Neural progenitor cell (in vitro differentiated cells): Measurements from ENCODE around the gene CACNA1E. TPM values are rescaled to one million over a fixed set of nuclear protein-coding genes. Genes with fewer than 3 reads are reported as not detected.

Source experiments
- DNase-seq: peaks from one replicate; pipeline ENCODE4 v3.0.0-alpha.2; 2016; ENCODE audit warnings: low spot score
- H2AFZ ChIP-seq: fragments of 200-600 bp; sonication (generic); replicated peaks from 2 replicates; pipeline ENCODE4 v1.6.1; 2016; ENCODE audit warnings: antibody characterized with exemption
- H3F3A ChIP-seq: fragments of 200-600 bp; sonication (generic); 2 replicates; pipeline ENCODE4 v1.6.1; 2016; ENCODE audit warnings: antibody characterized with exemption, low read depth
- H3K27ac ChIP-seq: fragments of 200-600 bp; sonication (generic); 2 replicates; pipeline ENCODE4 v1.5.1; 2016; ENCODE audit warnings: mild to moderate bottlenecking
- H3K27me3 ChIP-seq: fragments of 200-600 bp; sonication (generic); 2 replicates; pipeline ENCODE4 v1.6.1; 2016; ENCODE audit warnings: mild to moderate bottlenecking, moderate library complexity
- H3K36me3 ChIP-seq: fragments of 200-600 bp; sonication (generic); 2 replicates; pipeline ENCODE4 v1.5.1; 2016
- H3K4me1 ChIP-seq: fragments of 200-600 bp; sonication (generic); 2 replicates; pipeline ENCODE4 v1.6.1; 2016; ENCODE audit warnings: mixed run types
- H3K4me2 ChIP-seq: fragments of 200-600 bp; sonication (generic); 2 replicates; pipeline ENCODE4 v1.6.1; 2016
- H3K4me3 ChIP-seq: fragments of 200-600 bp; sonication (generic); 2 replicates; pipeline ENCODE4 v1.5.1; 2016
- H3K79me2 ChIP-seq: fragments of 200-600 bp; sonication (generic); 2 replicates; pipeline ENCODE4 v1.6.1; 2016; ENCODE audit warnings: low read depth
- H3K9ac ChIP-seq: fragments of 200-600 bp; sonication (generic); 2 replicates; pipeline ENCODE4 v1.6.1; 2016
- H3K9me3 ChIP-seq: fragments of 200-600 bp; sonication (generic); 2 replicates; pipeline ENCODE4 v1.5.1; 2016; ENCODE audit warnings: low read depth
- H4K20me1 ChIP-seq: fragments of 200-600 bp; sonication (generic); 2 replicates; pipeline ENCODE4 v1.6.1; 2016; ENCODE audit warnings: low read depth
- H3K27ac Mint-ChIP-seq: 3 replicates; pipeline ENCODE4 v1.8.0; 2021; ENCODE audit warnings: mixed read lengths
- H3K27me3 Mint-ChIP-seq: 2 replicates; pipeline ENCODE4 v1.8.0; 2022; ENCODE audit warnings: low read depth, mild to moderate bottlenecking, inconsistent platforms, moderate library complexity, mixed read lengths; ENCODE audit not compliant: insufficient read depth
- H3K36me3 Mint-ChIP-seq: 3 replicates; pipeline ENCODE4 v1.8.0; 2021; ENCODE audit warnings: mixed read lengths
- H3K4me1 Mint-ChIP-seq: 3 replicates; pipeline ENCODE4 v1.8.0; 2021; ENCODE audit warnings: mixed read lengths
- H3K4me3 Mint-ChIP-seq: 3 replicates; pipeline ENCODE4 v1.8.0; 2021; ENCODE audit warnings: mild to moderate bottlenecking, moderate library complexity, mixed read lengths
- H3K9me3 Mint-ChIP-seq: 3 replicates; pipeline ENCODE4 v1.8.0; 2020; ENCODE audit warnings: mixed read lengths
- CTCF ChIP-seq: fragments of 200-600 bp; sonication (generic); IDR thresholded peaks from 2 replicates; pipeline ENCODE4 v1.5.1; 2017; ENCODE audit warnings: antibody characterized with exemption, mild to moderate bottlenecking
- EZH2 ChIP-seq: fragments of 200-600 bp; sonication (generic); IDR thresholded peaks from 2 replicates; pipeline ENCODE4 v1.6.1; 2017; ENCODE audit warnings: antibody characterized with exemption, mild to moderate bottlenecking, moderate library complexity
- EZH2phosphoT487 ChIP-seq: fragments of 200-600 bp; sonication (generic); IDR thresholded peaks from 2 replicates; pipeline ENCODE4 v1.6.1; 2017; ENCODE audit warnings: antibody characterized with exemption
- total RNA-seq: library from RNA; depleted of rRNA; stranded (reverse); fragments of >200 nt; gene quantifications from 2 replicates; pipeline ENCODE4 v1.2.3, GENCODE V29; 2015; ENCODE audit warnings: low replicate concordance

CACNA1E gene
- total RNA-seq, 1 donor from 2014 or later = 2.1 TPM

GRCh38 chr1:181603735-181604410 lies 120.6 kb downstream of the CACNA1E start:
- H3K79me2 ChIP-seq = no peaks in the 10 kb centered on the region
- H3K9ac ChIP-seq = no peak overlapping the region
- no peak for TF ChIP-seq CTCF
- no peak for TF ChIP-seq EZH2
- TF ChIP-seq EZH2phosphoT487 = no peak
- no peak overlapping the region for H3K4me3 ChIP-seq
- H4K20me1 ChIP-seq = no peaks in the 10 kb centered on the region
- peaks cover 12% of the 10 kb centered on the region for H3K4me1 ChIP-seq
- H2AFZ ChIP-seq = no peak overlapping the region
- H3F3A ChIP-seq = no peaks in the 10 kb centered on the region
- H3K27me3 ChIP-seq = no peaks in the 10 kb centered on the region
- H3K27ac ChIP-seq = no peak overlapping the region
- no peaks in the 10 kb centered on the region for H3K9me3 ChIP-seq
- Mint-ChIP-seq H3K4me3 (no peak overlapping the region), H3K27ac (no peak overlapping the region), H3K27me3 (peaks cover 4% of the 10 kb centered on the region), H3K36me3 (no peaks in the 10 kb centered on the region), H3K4me1 (peaks cover 7% of the 10 kb centered on the region), H3K9me3 (no peaks in the 10 kb centered on the region)
- H3K36me3 ChIP-seq = no peaks in the 10 kb centered on the region
- H3K4me2 ChIP-seq = no peak overlapping the region
- no peak for DNase-seq

GRCh38 chr1:181604482-181605249 lies 121.3 kb downstream of the CACNA1E start:
- Mint-ChIP-seq H3K9me3 (no peaks in the 10 kb centered on the region), H3K4me1 (peaks cover 13% of the 10 kb centered on the region), H3K27ac (no peak overlapping the region), H3K36me3 (no peaks in the 10 kb centered on the region), H3K4me3 (no peak overlapping the region), H3K27me3 (peaks cover 4% of the 10 kb centered on the region)
- no peaks in the 10 kb centered on the region for H4K20me1 ChIP-seq
- H3K27me3 ChIP-seq = no peaks in the 10 kb centered on the region
- H3K27ac ChIP-seq = no peak overlapping the region
- no peak for DNase-seq
- H3K4me3 ChIP-seq = no peak overlapping the region
- H3K79me2 ChIP-seq = no peaks in the 10 kb centered on the region
- TF ChIP-seq EZH2 (no peak), CTCF (no peak), EZH2phosphoT487 (no peak)
- no peaks in the 10 kb centered on the region for H3K9me3 ChIP-seq
- H3K9ac ChIP-seq = no peak overlapping the region
- peaks cover 20% of the 10 kb centered on the region for H3K4me1 ChIP-seq
- H3F3A ChIP-seq = no peaks in the 10 kb centered on the region
- H3K36me3 ChIP-seq = no peaks in the 10 kb centered on the region
- H3K4me2 ChIP-seq = no peak overlapping the region
- peak overlapping the region; percentile 34 for H2AFZ ChIP-seq

- H3K4me3 ChIP-seq = no peak overlapping the region
- peaks cover 3% of the 10 kb centered on the region for H3K9me3 Mint-ChIP-seq
These were observed 124.2 kb downstream of the CACNA1E start for GRCh38 chr1:181607524-181607923.

More at GRCh38 chr1:181607524-181607923, 124.2 kb downstream of the CACNA1E start:
- H3K36me3 ChIP-seq = no peaks in the 10 kb centered on the region
- no peaks in the 10 kb centered on the region for H3F3A ChIP-seq
- no peak overlapping the region for H3K4me2 ChIP-seq
- no peaks in the 10 kb centered on the region for H3K79me2 ChIP-seq
- H4K20me1 ChIP-seq = no peaks in the 10 kb centered on the region
- H3K36me3 Mint-ChIP-seq = no peaks in the 10 kb centered on the region
- H3K4me1 Mint-ChIP-seq = peaks cover 13% of the 10 kb centered on the region
- TF ChIP-seq EZH2 (no peak), EZH2phosphoT487 (no peak), CTCF (no peak)
- H3K27me3 ChIP-seq = no peaks in the 10 kb centered on the region
- no peak overlapping the region for H3K27ac ChIP-seq
- no peak overlapping the region for H3K9ac ChIP-seq
- peaks cover 21% of the 10 kb centered on the region for H3K4me1 ChIP-seq
- H3K4me3 Mint-ChIP-seq = no peak overlapping the region
- no peak overlapping the region for H3K27ac Mint-ChIP-seq
- DNase-seq = no peak
- H2AFZ ChIP-seq = no peak overlapping the region
- peaks cover 6% of the 10 kb centered on the region for H3K27me3 Mint-ChIP-seq
- H3K9me3 ChIP-seq = no peaks in the 10 kb centered on the region
